Upper lobe of right lung (tissue), 1 donor: ENCODE results near the gene SMIM32. TPM values are rescaled to one million over a fixed set of nuclear protein-coding genes. Genes with fewer than 3 reads are reported as not detected.

Experiments used
- ATAC-seq: fragments of 200-7000 bp; cut with Tn5 transposase; one replicate; pipeline ENCODE4 v1.9.1; 2020; ENCODE audit warnings: mild to moderate bottlenecking, moderate library complexity
- DNase-seq: peaks from one replicate; pipeline ENCODE4 v3.0.0-alpha.2; 2020
- H3K27ac ChIP-seq: fragments of 200-600 bp; one replicate; pipeline ENCODE4 v1.8.0; 2022
- H3K27me3 ChIP-seq: fragments of 200-600 bp; one replicate; pipeline ENCODE4 v1.8.0; 2022; ENCODE audit warnings: mild to moderate bottlenecking
- H3K36me3 ChIP-seq: fragments of 200-600 bp; one replicate; pipeline ENCODE4 v1.8.0; 2022
- H3K4me1 ChIP-seq: fragments of 200-600 bp; one replicate; pipeline ENCODE4 v1.8.0; 2022
- H3K4me3 ChIP-seq: fragments of 200-600 bp; one replicate; pipeline ENCODE4 v1.8.0; 2022; ENCODE audit warnings: mild to moderate bottlenecking
- H3K9me3 ChIP-seq: fragments of 200-600 bp; one replicate; pipeline ENCODE4 v1.8.0; 2022
- intact Hi-C: fragments of 100-400 bp; cut with DNase I; formaldehyde crosslinking; loops from one replicate; pipeline ENCODE4 v1.11.0; 2022
- total RNA-seq: library from RNA; stranded (reverse); fragmentation: NEBNext Ultra II Directional; extraction: Animal tissue kit (Norgen Biotek cat#: 25700); gene quantifications from one replicate; pipeline ENCODE4 v1.2.1, GENCODE V29; 2021
- TF ChIP-seq, protein P1 (sequence below): fragments of 200-600 bp; IDR thresholded peaks from one replicate; pipeline ENCODE4 v1.8.0; 2022; ENCODE audit warnings: antibody characterized with exemption
- donor health status: DM: no; HTN: yes; CAD: no; lungs with severe emphysema.

Gene SMIM32
- total RNA-seq, 1 donor from 2014 or later = not detected

DNA sequence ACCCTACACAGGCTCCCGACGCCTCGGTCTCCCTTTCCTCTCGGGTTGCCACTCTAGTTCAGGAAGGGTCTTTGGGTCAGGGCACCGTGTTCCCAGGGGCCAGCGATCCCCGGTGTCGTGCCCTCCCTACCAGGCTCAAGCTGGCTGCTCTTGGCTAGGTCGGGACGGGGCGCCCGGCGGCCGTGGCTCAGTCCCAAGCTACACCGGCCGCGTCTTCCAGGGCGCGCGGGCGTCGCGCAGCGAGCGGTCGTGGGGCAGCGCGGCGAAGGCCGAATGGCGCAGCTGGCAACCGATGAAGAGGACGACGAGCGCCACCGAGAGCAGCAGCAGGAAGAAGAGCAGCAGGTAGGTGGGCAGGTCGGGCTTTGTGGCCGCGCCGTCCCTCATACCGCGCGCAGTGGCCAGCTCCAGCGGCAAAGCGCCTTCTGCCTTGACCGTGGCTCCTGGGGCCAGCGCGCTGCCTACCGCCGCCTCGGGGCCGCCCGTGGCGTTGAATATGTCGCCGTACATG, 892 bp downstream of the SMIM32 start:
- intact Hi-C loops = no loop called here
- peaks cover 14% of the 10 kb centered on the region for H3K36me3 ChIP-seq
- peaks cover 15% of the 10 kb centered on the region for H3K4me1 ChIP-seq
- DNase-seq (peak; percentile 61), ATAC-seq (peak; percentile 24)
- TF ChIP-seq, protein P1, sequence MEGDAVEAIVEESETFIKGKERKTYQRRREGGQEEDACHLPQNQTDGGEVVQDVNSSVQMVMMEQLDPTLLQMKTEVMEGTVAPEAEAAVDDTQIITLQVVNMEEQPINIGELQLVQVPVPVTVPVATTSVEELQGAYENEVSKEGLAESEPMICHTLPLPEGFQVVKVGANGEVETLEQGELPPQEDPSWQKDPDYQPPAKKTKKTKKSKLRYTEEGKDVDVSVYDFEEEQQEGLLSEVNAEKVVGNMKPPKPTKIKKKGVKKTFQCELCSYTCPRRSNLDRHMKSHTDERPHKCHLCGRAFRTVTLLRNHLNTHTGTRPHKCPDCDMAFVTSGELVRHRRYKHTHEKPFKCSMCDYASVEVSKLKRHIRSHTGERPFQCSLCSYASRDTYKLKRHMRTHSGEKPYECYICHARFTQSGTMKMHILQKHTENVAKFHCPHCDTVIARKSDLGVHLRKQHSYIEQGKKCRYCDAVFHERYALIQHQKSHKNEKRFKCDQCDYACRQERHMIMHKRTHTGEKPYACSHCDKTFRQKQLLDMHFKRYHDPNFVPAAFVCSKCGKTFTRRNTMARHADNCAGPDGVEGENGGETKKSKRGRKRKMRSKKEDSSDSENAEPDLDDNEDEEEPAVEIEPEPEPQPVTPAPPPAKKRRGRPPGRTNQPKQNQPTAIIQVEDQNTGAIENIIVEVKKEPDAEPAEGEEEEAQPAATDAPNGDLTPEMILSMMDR = no peak
- peak overlapping the region; percentile 26 for H3K4me3 ChIP-seq
- peaks cover 39% of the 10 kb centered on the region for H3K27me3 ChIP-seq
- no peak overlapping the region for H3K27ac ChIP-seq
- H3K9me3 ChIP-seq = no peaks in the 10 kb centered on the region

DNA sequence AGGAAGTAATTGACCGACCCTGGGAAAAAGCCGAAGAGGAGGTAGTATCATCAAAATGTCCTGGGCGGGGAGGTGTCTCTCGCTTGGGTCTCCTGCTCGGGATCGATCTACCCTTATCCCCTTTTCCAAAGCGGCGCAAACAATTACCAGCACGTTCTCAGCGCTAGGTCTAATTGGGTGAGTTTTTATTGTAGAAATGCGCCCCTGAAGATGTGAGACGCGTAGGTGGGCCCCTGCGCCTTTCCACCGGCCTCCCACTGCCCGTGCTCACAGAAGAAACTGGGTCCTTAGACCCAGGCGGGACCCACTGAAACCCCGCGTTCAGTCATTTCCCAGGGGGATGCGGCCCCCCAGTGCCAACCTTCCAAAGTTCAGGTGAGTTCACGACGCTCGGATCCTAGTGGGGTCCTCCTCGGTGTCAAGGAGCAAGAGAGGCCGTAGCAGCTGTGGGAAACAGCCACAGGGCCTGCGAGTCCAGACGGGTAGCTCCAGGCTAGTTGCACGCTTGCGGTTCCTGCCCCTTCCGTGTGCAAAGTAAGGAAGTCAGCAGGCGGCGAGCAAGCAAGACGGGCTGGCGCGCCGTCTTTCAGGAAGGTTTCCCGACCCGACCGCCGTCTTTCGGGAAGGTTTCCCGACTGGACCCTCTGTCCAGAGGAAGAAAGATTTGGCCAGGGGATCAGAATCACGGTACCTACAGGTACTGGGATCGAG, 1.5 kb downstream of the SMIM32 start:
- peaks cover 39% of the 10 kb centered on the region for H3K27me3 ChIP-seq
- DNase-seq = peak; percentile 61
- peaks cover 17% of the 10 kb centered on the region for H3K36me3 ChIP-seq
- intact Hi-C loops = no loop called here
- TF ChIP-seq, protein P1 = no peak
- no peak overlapping the region for H3K27ac ChIP-seq
- no peak for ATAC-seq
- H3K4me3 ChIP-seq = no peak overlapping the region
- H3K9me3 ChIP-seq = no peaks in the 10 kb centered on the region
- H3K4me1 ChIP-seq = peaks cover 15% of the 10 kb centered on the region

DNA sequence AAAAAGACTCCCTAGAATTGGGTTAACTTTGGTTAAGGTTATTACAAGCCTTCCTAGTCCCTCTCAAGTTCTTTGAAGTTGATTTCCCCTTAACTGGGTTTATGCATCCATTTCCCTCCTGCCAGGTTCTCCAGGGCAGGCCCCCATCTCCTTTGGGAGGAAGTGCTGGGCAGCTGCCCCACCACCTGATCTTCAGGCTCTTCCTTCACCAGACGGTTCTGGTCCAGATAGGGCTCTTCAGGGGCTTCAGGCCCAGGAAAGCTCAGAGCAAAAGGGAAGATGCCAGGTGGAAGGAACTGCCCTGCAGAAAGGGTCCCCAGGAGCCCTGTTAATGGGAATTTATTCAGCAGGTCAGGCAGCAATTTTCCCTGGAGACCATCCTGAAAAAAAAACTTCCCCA, 2.1 kb downstream of the SMIM32 start:
- intact Hi-C loops = no loop called here
- H3K36me3 ChIP-seq = peaks cover 17% of the 10 kb centered on the region
- H3K27me3 ChIP-seq = peaks cover 36% of the 10 kb centered on the region
- no peak overlapping the region for H3K4me3 ChIP-seq
- ATAC-seq (no peak), DNase-seq (no peak)
- H3K27ac ChIP-seq = no peak overlapping the region
- TF ChIP-seq, protein P1 = no peak
- peaks cover 15% of the 10 kb centered on the region for H3K4me1 ChIP-seq
- H3K9me3 ChIP-seq = no peaks in the 10 kb centered on the region

DNA sequence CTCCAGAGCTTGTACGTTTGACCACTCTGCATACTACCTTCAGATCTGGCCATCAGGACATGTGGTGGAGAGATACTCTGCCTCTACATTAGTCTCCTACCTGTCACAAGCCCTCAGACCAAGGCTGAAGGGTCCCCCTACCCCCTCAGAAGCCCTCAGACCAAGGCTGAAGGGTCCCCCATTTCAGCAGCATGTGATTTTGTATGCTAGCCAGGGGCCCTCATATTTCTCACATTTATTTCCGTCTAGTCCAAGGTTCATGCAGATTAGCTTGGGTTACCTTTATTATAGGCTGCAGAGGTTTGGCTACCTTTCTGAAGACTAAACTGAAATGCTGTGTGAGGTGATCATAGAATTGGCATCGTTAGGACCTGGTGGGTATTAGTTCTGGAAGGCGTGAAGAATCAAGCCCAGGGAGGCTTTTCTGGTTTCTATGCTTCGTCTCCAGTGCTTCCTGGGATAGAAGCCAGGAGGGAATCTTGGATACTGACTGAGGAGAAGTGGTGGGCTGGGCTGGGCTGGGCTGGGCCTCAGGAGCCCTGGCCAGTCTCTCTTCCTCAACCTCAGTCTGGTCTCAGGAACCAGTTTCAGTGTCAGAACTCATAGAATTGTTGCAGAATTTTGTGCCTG, 2.8 kb downstream of the SMIM32 start:
- ATAC-seq (no peak), DNase-seq (no peak)
- H3K4me3 ChIP-seq = no peak overlapping the region
- H3K27me3 ChIP-seq = peaks cover 31% of the 10 kb centered on the region
- intact Hi-C loops = no loop called here
- TF ChIP-seq, protein P1 = no peak
- peaks cover 17% of the 10 kb centered on the region for H3K36me3 ChIP-seq
- H3K4me1 ChIP-seq = peaks cover 15% of the 10 kb centered on the region
- H3K9me3 ChIP-seq = no peaks in the 10 kb centered on the region
- no peak overlapping the region for H3K27ac ChIP-seq

DNA sequence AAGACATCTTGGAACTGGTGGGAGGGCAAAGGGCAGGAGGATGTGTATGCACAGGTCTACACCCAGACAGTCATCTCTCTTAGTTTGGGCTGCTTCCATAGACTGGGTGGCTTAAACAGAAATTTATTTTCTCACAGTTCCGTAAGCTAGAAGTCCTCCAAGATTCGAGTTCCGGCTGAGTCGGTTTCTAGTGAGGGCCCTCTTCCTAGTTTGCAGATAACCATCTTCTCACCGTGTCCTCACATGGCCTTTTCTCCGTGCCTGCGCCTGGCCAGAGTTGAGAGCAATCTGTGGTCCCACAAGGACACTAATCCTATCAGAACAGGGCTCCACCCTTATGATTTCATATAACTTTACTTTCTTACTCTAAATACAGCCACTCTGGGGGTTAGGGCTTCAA, 4.1 kb downstream of the SMIM32 start:
- intact Hi-C loops = no loop called here
- Histone ChIP-seq H3K36me3 (peaks cover 17% of the 10 kb centered on the region), H3K4me3 (no peak overlapping the region), H3K27me3 (peaks cover 24% of the 10 kb centered on the region), H3K4me1 (peaks cover 15% of the 10 kb centered on the region), H3K27ac (no peak overlapping the region), H3K9me3 (no peaks in the 10 kb centered on the region)
- TF ChIP-seq, protein P1 = no peak
- ATAC-seq (no peak), DNase-seq (peak; percentile 32)
